PC-9 (cell line): Measurements from ENCODE around the gene IL17RA. TPM values are rescaled to one million over a fixed set of nuclear protein-coding genes. Genes with fewer than 3 reads are reported as not detected.

ENCODE experiments used
- BruUV-seq: library from RNA; stranded (reverse); fragments of 400-500 nt; replicated peaks from 2 replicates; lab custom pipeline; 2021; lab: Mats Ljungman, UMichigan
- CTCF ChIA-PET: fragments of 300-600 bp; sonication (Branson Sonifier 250); formaldehyde crosslinking; loops from one replicate; lab custom pipeline; 2022; ENCODE audit warnings: antibody characterized with exemption; lab: Charles Lee
- POLR2A ChIA-PET: fragments of 300-600 bp; sonication (Branson Sonifier 250); formaldehyde crosslinking; loops from one replicate; lab custom pipeline; 2022; ENCODE audit warnings: antibody characterized with exemption; ENCODE audit not compliant: unreplicated experiment; lab: Charles Lee
- DNase-seq, 2 experiments: peaks; one replicate each; pipeline versions ENCODE4 v3.0.0 to v3.0.0-alpha.2; 2015 to 2022; ENCODE audit warnings: mixed read lengths in 1 of 2
- H2AFZ ChIP-seq: fragments of 200-600 bp; sonication (generic); 2 replicates; pipeline ENCODE4 v1.8.1; 2017; ENCODE audit warnings: antibody characterized with exemption
- H3F3A ChIP-seq: fragments of 200-600 bp; sonication (generic); 2 replicates; pipeline ENCODE4 v1.8.1; 2017; ENCODE audit warnings: antibody characterized with exemption, mild to moderate bottlenecking, low read depth; ENCODE audit not compliant: insufficient read depth
- H3K27ac ChIP-seq: fragments of 200-600 bp; sonication (generic); 2 replicates; pipeline ENCODE4 v1.6.1; 2016; ENCODE audit warnings: mixed run types
- H3K27me3 ChIP-seq: fragments of 200-600 bp; sonication (generic); 2 replicates; pipeline ENCODE4 v1.6.1; 2016; ENCODE audit warnings: low read depth, mixed run types; ENCODE audit not compliant: insufficient read depth
- H3K36me3 ChIP-seq: fragments of 200-600 bp; sonication (generic); 2 replicates; pipeline ENCODE4 v1.6.1; 2016; ENCODE audit warnings: low read depth, mixed run types
- H3K4me1 ChIP-seq: fragments of 200-600 bp; sonication (generic); replicated peaks from 2 replicates; pipeline ENCODE4 v1.6.1; 2016; ENCODE audit warnings: mixed run types; ENCODE audit not compliant: insufficient read depth
- H3K4me2 ChIP-seq: fragments of 200-600 bp; sonication (generic); 2 replicates; pipeline ENCODE4 v1.6.1; 2017; ENCODE audit warnings: mixed run types
- H3K4me3 ChIP-seq: fragments of 200-600 bp; sonication (generic); 2 replicates; pipeline ENCODE4 v1.6.1; 2016; ENCODE audit warnings: mixed run types
- H3K79me2 ChIP-seq: fragments of 200-600 bp; sonication (generic); 2 replicates; pipeline ENCODE4 v1.6.1; 2017; ENCODE audit warnings: low read depth, mixed run types
- H3K9me2 ChIP-seq: fragments of 200-600 bp; sonication (generic); 2 replicates; pipeline ENCODE4 v1.8.1; 2017; ENCODE audit warnings: mild to moderate bottlenecking; ENCODE audit not compliant: insufficient read depth
- H3K9me3 ChIP-seq: fragments of 200-600 bp; sonication (generic); 2 replicates; pipeline ENCODE4 v1.8.1; 2016; ENCODE audit warnings: low read depth; ENCODE audit not compliant: insufficient read depth
- H4K20me1 ChIP-seq: fragments of 200-600 bp; sonication (generic); 2 replicates; pipeline ENCODE4 v1.8.1; 2017; ENCODE audit not compliant: insufficient read depth
- CTCF ChIP-seq: fragments of 200-600 bp; sonication (generic); conservative IDR thresholded peaks from 2 replicates; pipeline ENCODE4 v1.6.1; 2017; ENCODE audit warnings: mixed run types, antibody characterized with exemption, mild to moderate bottlenecking, moderate library complexity
- EZH2 ChIP-seq: fragments of 200-600 bp; sonication (generic); IDR thresholded peaks from 2 replicates; pipeline ENCODE4 v1.8.0; 2017; ENCODE audit warnings: antibody characterized with exemption, low read depth
- intact Hi-C: fragments of 100-400 bp; cut with micrococcal nuclease; formaldehyde crosslinking; loops from one replicate; pipeline ENCODE4 v1.10.0; 2022; ENCODE audit not compliant: unreplicated experiment
- total RNA-seq: library from RNA; stranded (reverse); gene quantifications from 2 replicates; pipeline ENCODE4 v1.2.3, GENCODE V29; 2021

The IL17RA gene
- total RNA-seq, 1 experiment from 2014 or later = 8.2 TPM

GRCh38 chr22:17113600-17113999, 28.8 kb downstream of the IL17RA start:
- H3K79me2 ChIP-seq = no peaks in the 10 kb centered on the region
- H3K9me3 ChIP-seq = no peaks in the 10 kb centered on the region
- intact Hi-C loops = no loop called here
- CTCF ChIA-PET = no interaction called here
- TF ChIP-seq CTCF (no peak), EZH2 (no peak)
- H3K4me1 ChIP-seq = no peaks in the 10 kb centered on the region
- H3K36me3 ChIP-seq = no peaks in the 10 kb centered on the region
- POLR2A ChIA-PET = interaction anchor here (0.6 kb wide), 1 partner anchor 527 kb away, joined by 3 read pairs; no protein-coding TSS in a partner anchor
- no peak overlapping the region for H2AFZ ChIP-seq
- no peak overlapping the region for H3K27ac ChIP-seq
- no peaks in the 10 kb centered on the region for H4K20me1 ChIP-seq
- no TSS peak for BruUV-seq
- no peaks in the 10 kb centered on the region for H3K27me3 ChIP-seq
- no peak for DNase-seq
- no peaks in the 10 kb centered on the region for H3F3A ChIP-seq
- no peak overlapping the region for H3K4me2 ChIP-seq
- no peak overlapping the region for H3K4me3 ChIP-seq
- no peaks in the 10 kb centered on the region for H3K9me2 ChIP-seq

- no peaks in the 10 kb centered on the region for H3F3A ChIP-seq
- CTCF ChIA-PET = no interaction called here
Observed at GRCh38 chr22:17114173-17114897, 29.5 kb downstream of the IL17RA start.

GRCh38 chr22:17114898-17115235, 30.1 kb downstream of the IL17RA start:
- H2AFZ ChIP-seq = no peak overlapping the region
- ChIA-PET POLR2A (interaction anchor here (0.6 kb wide), 1 partner anchor 42 kb away, joined by 4 read pairs; no protein-coding TSS in a partner anchor), CTCF (no interaction called here)
- no peaks in the 10 kb centered on the region for H3K27me3 ChIP-seq
- no peaks in the 10 kb centered on the region for H3K4me1 ChIP-seq
- no peaks in the 10 kb centered on the region for H3K9me3 ChIP-seq
- TF ChIP-seq CTCF (no peak), EZH2 (no peak)
- H4K20me1 ChIP-seq = no peaks in the 10 kb centered on the region
- H3K79me2 ChIP-seq = no peaks in the 10 kb centered on the region
- H3K9me2 ChIP-seq = no peaks in the 10 kb centered on the region
- H3K36me3 ChIP-seq = no peaks in the 10 kb centered on the region
- no TSS peak for BruUV-seq
- intact Hi-C loops = no loop called here
- H3F3A ChIP-seq = no peaks in the 10 kb centered on the region
- H3K4me2 ChIP-seq = no peak overlapping the region
- H3K4me3 ChIP-seq = no peak overlapping the region
- H3K27ac ChIP-seq = no peak overlapping the region
- DNase-seq = no peak

More at GRCh38 chr22:17114173-17114897, 29.5 kb downstream of the IL17RA start:
- DNase-seq = no peak
- Histone ChIP-seq H4K20me1 (no peaks in the 10 kb centered on the region), H3K4me2 (no peak overlapping the region), H2AFZ (no peak overlapping the region), H3K4me1 (no peaks in the 10 kb centered on the region), H3K9me3 (no peaks in the 10 kb centered on the region), H3K36me3 (no peaks in the 10 kb centered on the region), H3K79me2 (no peaks in the 10 kb centered on the region), H3K27me3 (no peaks in the 10 kb centered on the region), H3K27ac (no peak overlapping the region), H3K9me2 (no peaks in the 10 kb centered on the region), H3K4me3 (no peak overlapping the region)
- no TSS peak for BruUV-seq
- intact Hi-C loops = no loop called here
- POLR2A ChIA-PET = interaction anchor here (0.6 kb wide), 1 partner anchor 526 kb away, joined by 3 read pairs; no protein-coding TSS in a partner anchor
- TF ChIP-seq EZH2 (no peak), CTCF (no peak)
